ENCODE data around the gene GGCT.
"Not testable (repeated sequence)": the region's sequence is repeated elsewhere in the genome, so short reads cannot be mapped to it uniquely, and the experiment has no call there.

GGCT gene, protein sequence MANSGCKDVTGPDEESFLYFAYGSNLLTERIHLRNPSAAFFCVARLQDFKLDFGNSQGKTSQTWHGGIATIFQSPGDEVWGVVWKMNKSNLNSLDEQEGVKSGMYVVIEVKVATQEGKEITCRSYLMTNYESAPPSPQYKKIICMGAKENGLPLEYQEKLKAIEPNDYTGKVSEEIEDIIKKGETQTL

DNA sequence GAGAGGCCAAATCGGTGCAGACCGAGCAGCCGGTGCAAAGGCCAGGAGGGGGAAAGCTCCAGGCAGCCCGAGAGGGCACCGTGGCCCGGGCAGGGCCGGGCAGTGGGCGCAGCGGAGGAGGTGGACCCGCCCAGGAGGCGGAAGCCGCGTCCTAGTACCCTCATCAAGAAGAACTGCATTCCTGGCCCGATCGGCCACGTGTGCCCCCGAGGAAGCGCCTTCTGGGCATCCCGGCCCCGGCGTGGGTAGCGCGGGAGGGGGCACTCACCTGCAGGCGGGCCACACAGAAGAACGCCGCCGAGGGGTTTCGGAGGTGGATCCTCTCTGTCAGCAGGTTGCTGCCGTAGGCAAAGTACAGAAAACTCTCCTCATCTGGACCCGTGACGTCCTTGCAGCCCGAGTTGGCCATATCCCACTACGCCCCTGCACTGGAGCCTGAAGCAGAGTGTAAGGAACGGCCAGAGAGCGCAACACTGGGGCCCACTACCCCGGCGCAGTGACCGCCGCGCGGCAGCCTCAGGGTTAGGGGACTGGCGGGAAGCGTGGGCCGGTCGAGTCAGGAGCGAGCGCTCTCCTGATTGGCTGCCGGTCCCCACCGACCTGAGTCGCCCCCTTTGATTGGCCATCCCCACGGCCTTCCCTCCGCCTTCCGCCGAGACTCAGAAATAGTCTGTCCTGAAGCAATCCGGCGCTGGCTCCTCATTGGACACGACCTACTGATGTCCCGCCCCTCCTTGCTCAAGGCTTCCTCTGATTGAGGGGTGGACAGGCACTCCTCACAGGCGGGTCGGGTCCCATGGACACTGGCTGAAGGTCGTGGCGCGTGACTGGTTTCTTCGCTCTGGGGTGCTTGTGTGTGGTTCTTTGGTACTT lies at the start of gene GGCT:
Gene GGCT, minus strand, starts transcription at position 529 of the 873 bp plus-strand sequence. Its CDS starts 120 bp downstream, at position 409.
- peak; percentile 90 to 97 for DNase-seq

DNA sequence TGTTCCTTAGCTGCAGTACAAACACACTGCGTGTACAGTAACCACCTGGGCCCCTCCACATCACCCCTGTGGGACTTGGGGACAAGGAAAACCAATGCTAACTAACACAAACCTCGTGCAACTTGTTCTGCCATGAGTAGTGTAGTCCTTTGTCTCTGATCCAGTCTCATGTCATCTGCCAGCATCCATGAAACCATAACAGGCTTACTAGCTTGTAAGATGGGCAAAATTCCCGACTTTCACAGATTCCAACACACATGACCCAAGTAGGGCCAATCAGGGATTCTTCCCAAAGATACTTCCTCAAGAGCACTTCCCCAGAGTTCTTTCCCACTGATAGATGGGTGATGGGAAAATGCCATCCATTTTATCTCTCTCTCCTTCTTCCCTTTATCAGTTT lies 48.9 kb upstream of the GGCT start:
- DNase-seq, result no peak

DNA sequence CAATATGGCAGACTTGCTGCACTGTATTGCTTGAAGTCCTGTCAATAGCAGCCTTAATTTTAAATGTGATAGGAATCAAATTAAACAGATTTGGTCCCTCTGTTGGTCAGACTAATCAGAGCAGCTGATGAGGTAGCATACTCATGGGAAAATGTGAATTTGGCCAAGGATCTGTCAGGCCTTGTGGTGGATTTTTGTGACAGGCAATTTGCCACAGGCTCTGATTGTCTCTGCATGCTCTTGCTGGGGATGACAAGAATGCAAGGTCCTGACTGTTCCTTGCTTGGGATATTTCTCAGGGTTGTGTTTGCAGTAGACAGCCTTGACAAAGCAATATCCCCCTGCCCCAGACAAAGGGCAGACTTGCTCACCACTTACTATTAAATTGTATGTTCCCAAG lies 48.5 kb upstream of the GGCT start:
- DNase-seq, result no peak

DNA sequence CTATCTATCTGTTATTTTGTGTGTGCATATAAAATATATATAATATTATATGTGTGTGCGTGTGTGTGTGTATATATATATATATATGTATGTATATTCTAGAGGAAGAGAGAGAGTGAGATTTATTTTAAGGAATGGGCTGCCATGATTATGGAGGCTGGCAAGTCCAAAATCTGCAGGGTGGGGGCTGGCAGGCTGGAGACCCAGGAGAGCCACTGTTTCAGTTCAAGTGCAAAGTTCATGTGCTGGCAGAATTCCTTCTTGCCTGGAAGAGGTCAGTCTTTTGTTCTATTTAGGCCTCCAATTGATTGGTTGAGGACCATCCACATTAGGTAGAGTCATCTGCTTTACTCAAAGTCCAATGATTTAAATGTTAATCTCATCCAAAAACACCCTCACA lies 47.7 kb upstream of the GGCT start:
- no peak for DNase-seq

DNA sequence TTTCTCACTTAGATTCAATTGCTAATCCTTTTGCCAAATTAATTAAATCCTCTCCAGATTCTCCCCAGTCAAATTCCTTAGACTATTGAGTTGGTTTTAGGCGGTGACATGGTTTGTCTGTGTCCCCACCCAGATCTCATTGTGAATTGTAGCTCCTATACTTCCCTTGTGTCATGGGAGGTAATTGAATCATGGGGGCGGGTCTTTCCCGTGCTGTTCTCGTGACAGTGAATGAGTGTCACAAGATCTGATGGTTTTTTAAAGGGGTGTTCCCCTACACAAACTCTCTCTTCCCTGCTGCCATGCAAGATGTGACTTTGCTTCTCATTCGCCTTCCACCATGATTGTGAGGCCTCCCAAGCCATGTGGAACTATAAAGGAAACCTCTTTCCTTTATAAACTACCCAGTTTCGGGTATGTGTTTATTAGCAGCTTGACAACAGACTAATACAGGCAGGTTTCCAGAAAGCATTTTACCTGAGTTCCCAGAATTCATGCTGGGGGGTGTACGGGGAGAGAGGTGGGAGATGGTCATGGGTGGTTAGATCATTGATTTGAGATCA lies 45.4 kb upstream of the GGCT start:
- no peak for DNase-seq

DNA sequence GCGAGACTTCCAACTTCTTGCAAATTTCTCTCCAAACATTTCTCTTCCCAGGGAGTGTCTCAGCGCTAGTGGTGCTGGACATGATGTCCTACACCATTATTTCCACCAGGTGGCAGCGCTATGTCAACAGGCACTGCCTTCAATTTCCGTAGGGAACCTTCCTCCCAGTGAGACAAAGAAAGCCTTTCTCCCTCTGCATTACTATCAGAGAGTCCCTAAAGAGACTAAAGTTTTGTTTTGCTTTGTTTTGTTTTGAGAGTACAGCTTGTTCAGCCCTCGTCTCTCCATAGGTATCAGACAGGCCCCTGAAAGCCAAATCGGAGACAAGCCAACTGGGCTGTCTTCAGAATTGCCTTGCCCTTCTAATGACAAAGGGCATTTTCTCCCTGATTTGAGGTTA lies 44.2 kb upstream of the GGCT start:
- peak in 1 of 2 experiments; percentile 21 for DNase-seq

DNA sequence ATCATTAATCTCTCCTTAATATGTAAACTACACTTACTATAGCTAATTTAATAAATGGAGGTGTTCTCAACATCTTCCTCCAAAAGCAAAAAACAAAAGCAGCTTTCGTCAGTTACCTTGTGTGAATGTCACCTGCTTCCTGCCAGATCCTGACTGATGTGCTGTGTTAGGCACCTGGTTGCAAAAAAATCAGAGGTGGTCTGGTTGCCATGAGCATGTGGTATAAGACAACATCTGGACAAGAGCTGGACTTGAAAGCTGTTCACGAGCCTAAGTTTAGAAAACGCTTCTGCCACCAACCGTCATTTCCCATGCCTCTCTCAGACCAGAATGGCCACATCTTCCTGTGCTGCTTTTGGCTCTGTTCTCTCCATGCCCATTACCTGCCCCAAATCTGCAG lies 42.0 kb upstream of the GGCT start:
- DNase-seq, result no peak

DNA sequence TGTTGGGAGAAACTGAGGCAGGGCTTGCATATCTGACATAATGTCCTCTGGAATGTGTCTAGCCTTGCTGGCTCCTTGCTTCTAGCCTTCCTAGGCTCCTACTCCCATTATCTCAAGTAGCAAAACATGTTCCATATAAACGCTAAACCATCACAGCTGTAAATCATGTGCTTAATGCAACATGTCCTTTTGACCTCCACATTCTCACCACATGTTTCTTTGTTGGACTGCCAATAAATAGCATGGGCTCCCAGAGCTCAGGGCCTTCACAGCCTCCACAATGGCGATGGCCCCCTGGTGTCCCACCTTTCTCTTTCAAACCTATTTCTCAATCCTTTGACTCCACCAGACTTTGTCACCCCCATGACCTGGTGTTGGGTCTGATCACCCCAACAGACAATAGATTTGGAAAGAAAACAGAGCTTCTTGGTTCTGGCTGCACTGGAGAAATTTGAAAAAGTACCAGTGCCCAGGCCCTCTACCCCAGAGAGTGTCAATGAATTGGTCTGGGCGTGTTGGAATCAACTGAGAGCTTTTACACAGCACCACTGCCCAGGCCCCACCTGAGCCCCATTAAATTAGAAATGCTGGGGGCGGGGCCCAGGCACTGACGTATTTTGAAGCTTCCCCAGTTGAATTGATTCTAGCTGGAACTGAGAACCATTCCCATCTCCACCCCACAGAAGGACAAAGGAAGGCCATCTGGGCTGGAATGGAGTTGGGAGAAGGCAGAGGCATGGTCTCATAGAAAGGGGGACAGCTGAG lies 41.3 kb upstream of the GGCT start:
- no peak for DNase-seq

DNA sequence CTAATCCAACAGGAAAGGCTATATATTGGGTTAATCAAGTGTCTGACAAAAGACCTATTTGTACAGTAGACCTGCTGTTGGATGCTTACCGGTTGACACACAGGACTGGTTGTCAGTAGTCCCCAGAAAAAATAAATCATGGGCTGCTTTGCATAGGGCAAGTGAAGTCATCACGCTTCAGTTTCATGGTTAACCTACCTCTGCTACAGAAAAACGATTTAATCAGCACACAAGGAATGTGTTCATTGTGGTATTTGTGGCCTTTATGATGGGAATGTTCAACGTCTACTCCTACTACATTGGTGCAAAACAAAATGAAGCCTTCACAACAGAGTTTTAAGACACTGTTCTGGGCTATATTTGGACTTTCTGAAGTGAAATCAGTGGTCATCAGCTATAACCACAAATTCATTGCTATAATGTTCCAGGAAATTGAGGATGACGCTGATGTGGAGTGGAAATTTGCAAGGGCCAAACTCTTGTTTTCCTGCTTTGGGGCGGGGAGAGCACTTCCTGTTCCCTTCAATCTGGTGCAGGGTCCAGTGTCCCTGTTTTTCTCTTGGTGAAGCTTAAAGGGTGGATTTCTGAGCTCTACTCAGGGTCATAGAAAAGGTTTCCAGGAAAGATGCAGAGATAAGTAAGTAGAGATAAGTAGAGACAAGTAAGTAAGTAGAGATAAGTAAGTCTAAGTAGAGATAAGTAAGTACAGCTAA lies 39.3 kb upstream of the GGCT start:
- no peak for DNase-seq

DNA sequence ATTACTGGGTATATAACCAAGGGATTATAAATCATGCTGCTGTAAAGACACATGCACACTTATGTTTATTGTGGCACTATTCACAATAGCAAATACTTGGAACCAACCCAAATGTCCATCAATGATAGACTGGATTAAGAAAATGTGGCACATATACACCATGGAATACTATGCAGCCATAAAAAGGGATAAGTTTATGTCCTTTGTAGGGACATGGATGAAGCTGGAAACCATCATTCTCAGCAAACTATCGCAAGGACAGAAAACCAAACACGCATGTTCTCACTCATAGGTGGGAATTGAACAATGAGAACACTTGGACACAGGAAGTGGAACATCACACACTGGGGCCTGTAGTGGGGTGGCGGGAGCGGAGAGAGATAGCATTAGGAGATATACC lies 38.5 kb upstream of the GGCT start:
- DNase-seq, result not testable (repeated sequence)

DNA sequence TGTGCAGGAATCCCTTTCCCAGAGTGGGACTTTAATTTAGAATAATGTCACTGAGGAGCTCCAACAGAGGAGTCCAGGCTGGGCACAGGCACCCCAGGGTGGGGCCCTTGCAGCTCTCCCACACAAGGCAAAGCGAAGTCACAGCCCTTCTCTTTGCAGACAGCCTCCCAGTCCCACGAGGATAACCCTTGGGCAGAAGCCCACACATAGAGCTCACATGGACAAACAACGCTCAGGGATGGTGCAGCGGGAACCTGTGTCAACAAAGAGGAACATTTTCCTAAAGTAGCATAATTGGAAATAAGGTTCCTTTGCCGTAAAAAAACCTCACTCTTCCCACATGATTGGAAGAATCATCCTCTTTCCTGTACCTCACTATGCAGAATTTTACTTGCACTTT lies 29.3 kb upstream of the GGCT start:
- DNase-seq, result no peak

DNA sequence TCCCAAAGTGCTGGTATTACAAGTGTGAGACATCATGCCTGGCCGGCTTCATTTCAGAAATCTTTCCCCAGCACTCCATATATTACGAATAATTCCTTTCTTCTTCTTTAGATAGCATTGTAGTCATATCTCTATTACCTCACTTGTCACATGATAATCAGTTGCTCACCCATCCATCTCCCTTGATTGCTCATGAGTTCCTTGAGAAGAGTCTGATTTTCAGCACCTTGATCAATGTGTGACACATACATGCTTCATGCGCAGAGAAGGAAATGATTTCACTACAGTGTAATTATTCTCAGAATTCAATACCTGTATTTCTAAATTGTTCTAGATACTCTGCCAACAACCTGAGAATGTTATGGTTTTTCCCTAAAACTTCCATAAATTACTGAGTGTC lies 26.7 kb upstream of the GGCT start:
- DNase-seq, result no peak

DNA sequence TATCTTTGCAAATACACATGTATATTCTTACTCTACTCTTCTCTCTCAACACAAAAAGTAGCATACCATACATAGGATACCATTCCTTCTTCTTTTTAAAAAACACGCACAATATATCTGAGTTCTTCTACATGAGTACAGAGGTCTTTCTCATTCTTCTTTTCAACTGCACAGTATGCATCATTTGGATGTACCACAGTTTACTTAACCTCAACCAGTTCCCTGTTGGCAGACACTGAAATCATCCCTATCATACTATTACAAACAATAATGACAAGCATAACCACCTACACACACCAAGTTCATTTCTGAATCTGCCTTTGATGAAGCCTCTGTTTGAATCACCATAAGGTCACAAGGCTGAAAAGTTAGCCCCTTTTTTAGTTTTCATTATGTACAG lies 25.7 kb upstream of the GGCT start:
- no peak for DNase-seq

DNA sequence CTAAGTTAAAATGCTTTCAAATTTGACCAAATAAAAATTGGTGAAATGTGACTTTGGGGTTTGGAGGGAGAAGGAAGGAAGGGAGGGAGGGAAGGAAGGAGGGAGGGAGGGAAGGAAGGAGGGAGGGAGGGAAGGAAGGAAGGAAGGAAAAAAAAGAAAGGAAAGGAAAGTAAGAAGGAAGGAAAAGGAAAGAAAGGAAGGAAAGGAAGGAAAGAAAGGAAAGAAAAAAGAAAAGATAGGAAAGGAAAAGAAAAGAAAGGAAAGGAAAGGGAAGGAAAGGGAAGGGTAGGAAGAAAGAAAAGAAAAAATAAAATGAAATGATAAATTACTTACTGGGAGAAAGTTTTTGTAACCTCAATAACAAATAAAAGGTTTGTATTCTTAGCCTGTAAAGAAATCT lies 24.1 kb upstream of the GGCT start:
- DNase-seq, result no peak

DNA sequence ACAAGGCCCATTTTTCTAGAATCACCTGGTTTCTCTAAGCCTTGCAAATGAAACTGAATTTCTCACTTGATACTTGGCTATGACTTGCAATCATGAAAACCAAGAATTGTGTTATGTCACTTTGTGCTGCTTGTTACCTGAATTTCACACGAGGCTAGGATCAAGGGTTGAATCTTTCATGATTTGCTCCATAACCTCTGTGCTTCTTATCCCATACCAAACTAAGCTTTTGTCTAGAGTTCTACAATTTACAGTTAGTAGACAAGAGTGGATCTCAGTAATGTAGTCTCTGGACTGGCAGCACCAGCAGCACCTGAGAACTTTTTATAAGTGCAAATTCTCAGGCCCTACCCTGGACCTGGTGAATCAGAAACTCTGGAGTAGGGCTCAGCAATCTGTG lies 22.7 kb upstream of the GGCT start:
- not testable (repeated sequence) for DNase-seq

DNA sequence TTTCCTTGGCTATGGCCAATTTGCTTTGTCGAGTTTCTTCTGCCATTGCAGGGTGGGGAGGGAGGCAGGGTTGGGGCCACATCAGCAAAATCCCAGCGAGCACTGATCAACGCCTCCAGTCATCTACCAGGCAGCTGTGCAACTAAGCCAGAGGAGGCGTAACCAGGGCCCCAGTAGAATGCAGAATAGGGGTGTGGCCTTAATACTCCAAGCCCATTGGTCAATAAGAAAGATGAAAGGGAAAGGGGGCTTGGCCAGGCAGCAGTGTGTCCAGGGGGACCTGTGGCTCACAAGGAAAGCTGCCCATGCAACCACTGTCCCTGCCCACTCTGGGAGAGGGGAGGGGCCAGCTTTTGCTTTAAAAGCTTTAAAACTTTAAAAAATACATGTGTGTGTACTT lies 21.5 kb upstream of the GGCT start:
- DNase-seq, result no peak

DNA sequence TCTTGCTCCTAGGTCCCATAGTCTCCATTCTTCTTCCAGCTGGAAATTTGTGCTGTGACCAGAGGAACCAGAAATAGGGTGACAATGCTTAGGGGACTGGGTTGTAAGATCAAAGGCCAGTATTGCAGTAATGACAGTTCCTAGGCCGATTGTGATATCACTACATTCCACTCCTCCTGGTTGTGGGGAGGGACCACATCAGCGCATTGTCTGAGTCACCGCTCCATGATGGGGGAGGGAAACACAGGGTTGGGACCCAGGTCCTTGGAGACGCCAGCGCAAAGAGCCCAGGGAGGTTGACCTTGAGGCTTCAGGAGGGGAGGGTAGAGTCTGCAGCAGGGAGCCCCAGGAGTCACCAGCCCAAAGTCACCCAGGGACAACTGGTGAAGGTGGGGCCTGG lies 20.8 kb upstream of the GGCT start:
- no peak for DNase-seq

DNA sequence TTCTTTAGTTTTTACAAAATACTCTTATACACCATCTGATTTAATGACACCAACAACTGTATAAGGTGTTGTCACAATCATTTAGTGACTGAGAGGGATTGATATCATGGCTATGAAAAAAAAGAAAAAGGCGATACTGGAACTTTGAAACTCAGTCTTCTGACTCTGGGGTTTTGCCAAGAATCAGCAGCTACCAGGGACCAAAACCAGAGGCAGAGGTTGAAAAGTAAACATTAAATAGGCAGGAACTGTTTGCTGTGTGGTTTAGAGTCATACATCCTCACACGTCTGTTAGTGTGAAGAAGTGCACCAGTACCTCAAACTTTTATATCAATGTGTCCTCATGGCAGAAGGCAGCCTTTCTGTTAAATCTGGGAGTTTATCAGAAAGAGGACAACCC lies 19.9 kb upstream of the GGCT start:
- DNase-seq, result no peak

DNA sequence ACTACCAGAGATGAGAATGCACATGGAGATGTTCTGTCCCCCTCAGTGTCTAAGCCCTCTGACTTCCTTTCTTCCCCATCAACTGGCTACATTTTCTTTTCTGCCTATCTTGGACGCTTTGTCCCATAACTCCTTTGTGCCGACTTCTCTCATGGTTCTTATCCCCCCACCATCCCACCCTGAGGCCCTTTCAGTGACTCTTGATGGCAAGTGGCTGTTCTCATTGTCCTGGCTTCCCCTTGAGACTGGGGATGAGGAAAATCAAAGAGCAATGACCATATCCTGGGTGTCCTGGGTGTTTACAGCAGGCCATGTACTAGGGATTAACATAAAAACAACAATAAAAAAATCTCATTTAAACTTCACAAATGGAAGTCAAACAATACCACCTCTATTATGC lies 18.8 kb upstream of the GGCT start:
- no peak for DNase-seq

DNA sequence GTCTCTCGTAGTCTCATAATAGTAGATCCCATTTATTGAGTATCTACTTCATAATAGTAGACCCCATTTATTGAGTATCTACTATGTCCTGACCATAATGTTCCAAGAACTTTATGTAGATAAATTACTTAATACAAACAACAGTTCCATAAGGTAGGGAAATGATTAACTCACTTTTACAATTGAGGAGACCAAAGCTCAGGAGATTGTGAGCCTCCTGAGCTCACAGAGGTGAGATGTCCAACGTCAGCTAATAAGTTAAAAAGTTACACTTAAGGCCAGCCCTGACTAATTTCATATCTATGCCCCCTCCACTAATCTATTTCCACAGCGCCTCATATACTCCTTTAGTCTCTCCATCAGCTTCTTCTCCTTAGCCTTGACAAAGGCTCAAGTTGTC lies 17.5 kb upstream of the GGCT start:
- no peak for DNase-seq

DNA sequence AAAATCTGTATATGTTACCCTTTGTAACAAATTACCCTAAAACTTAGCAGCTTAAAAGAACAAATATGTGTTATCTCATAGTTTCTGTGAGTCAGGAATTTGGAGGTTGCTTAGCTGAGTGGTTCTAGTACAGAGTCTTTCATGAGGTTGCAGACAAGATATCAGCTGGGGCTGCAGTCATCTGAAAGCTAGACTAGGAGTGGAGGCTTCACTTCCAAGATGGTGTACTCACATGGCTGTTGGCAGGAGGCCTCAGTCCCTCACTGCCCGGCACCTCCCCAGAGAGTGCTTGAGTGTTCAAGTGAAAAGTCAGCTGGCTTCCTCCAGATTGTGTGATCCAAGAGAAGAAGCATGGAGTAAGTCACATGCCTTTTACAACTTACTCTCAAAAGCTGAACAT lies 16.9 kb upstream of the GGCT start:
- no peak for DNase-seq

DNA sequence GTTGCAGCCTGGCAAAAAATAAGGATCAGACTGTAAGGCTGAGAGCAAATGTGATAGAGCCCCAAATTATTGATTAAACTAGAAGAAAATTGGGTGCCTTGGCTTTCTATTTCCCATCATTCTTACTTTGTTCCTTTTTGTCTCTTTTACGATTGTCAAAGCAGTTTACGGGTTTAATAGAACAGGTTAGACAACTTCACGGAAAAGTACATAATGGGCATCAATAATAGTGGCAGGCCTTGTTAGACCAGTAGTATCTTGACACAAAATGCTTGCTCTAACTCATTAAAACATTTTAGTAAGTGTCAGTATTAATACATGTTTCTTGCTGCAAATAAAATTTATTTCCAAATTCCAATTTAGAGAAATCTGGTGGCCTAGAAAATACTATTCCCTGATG lies 14.5 kb upstream of the GGCT start:
- no peak for DNase-seq

DNA sequence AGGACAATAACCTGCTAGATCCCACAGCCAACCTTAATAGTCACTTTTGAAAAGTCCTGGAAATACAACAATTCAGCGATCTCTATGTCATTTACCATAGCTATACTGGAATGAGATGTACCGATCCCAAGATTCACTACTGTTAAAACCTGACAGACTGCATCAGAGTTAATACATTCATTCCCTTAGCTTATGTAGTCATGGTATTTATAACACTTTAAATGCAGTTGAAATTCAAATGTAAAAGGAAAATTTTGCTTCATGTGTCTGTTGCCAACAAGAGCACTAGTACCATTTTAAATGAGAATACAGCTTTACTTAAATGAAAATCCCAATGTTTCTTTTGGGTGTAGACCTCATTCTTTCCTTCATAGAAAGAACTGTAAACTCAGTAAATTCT lies 11.1 kb upstream of the GGCT start:
- no peak for DNase-seq
